B cell (primary cell): ENCODE measurements around the gene RGS7.

Experiments
- CTCF ChIP-seq: fragments of 200-600 bp; IDR thresholded peaks from one replicate; pipeline ENCODE4 v1.8.0; 2022; ENCODE audit warnings: antibody characterized with exemption, mild to moderate bottlenecking
- EZH2 ChIP-seq: IDR thresholded peaks from 2 replicates; pipeline ENCODE4 v1.6.1; 2012; ENCODE audit warnings: borderline replicate concordance, low read depth, mild to moderate bottlenecking, moderate library complexity, low read length; ENCODE audit not compliant: insufficient read depth, poor library complexity, severe bottlenecking

GRCh38 chr1:241083285-241083684, 273.7 kb downstream of the RGS7 start:
- TF ChIP-seq CTCF (no peak), EZH2 (no peak)
